ENCODE results near the gene FARP1.

Gene FARP1, protein sequence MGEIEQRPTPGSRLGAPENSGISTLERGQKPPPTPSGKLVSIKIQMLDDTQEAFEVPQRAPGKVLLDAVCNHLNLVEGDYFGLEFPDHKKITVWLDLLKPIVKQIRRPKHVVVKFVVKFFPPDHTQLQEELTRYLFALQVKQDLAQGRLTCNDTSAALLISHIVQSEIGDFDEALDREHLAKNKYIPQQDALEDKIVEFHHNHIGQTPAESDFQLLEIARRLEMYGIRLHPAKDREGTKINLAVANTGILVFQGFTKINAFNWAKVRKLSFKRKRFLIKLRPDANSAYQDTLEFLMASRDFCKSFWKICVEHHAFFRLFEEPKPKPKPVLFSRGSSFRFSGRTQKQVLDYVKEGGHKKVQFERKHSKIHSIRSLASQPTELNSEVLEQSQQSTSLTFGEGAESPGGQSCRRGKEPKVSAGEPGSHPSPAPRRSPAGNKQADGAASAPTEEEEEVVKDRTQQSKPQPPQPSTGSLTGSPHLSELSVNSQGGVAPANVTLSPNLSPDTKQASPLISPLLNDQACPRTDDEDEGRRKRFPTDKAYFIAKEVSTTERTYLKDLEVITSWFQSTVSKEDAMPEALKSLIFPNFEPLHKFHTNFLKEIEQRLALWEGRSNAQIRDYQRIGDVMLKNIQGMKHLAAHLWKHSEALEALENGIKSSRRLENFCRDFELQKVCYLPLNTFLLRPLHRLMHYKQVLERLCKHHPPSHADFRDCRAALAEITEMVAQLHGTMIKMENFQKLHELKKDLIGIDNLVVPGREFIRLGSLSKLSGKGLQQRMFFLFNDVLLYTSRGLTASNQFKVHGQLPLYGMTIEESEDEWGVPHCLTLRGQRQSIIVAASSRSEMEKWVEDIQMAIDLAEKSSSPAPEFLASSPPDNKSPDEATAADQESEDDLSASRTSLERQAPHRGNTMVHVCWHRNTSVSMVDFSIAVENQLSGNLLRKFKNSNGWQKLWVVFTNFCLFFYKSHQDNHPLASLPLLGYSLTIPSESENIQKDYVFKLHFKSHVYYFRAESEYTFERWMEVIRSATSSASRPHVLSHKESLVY

DNA sequence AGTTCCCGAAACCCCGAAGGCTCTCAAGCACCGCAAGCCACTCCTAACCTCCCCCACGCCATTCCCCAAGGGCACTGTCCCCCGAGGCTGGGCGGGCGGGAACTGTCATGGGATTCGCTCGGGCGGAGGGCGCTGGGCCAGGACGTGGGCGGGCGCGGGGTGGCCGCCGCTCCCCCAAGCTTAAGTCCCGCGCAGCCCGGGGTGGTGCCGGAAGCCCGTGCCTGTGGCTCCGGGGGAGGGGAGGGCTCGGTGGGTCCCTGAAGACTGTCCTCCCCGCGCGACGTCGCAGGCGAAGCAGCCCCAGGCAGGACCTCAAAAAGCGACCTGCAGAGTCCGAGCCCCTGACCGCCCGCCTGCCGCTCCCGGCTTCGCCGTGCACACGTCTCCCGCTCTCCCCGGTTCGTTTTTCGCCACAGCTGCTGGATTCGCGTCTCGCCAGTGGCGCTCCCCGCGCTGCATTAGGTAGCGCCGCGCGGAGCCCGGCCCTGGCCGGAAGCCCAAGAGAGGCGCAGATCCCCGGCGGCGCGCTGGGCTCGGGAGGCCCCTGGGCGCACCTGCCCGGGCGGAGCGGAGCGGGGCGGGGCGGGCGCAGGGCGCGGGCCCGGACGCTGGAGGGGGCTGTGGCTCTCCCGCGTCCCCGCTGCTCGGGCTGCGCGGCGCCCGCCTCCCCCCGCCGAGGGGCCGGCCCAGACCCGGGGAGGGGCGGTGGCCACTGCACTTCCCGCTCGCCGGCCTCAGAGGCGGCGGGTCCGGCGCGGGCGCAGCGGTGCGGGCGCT is at the start of gene FARP1:
TSS of gene FARP1 (plus strand) at position 715 of the 777 bp plus-strand sequence. CDS start 70,149 bp downstream, outside the sequence.
- Histone ChIP-seq H3K27me3 (peaks cover 100% of the 10 kb centered on the region), H3K9me3 (no peaks in the 10 kb centered on the region), H3K4me1 (ENCODE audit: control insufficient read depth in 1 of 2, insufficient read depth in 1 of 2, low read depth in 1 of 2, low read length in 1 of 2) (peaks cover 3 to 4% of the 10 kb centered on the region in 2 experiments), H3K36me3 (no peaks in the 10 kb centered on the region), H3K27ac (no peak within 1 kb of the TSS), H3K4me3 (ENCODE audit: low read depth in 1 of 2, low read length in 1 of 2) (no peak within 1 kb of the TSS)
- TF ChIP-seq, protein P1, sequence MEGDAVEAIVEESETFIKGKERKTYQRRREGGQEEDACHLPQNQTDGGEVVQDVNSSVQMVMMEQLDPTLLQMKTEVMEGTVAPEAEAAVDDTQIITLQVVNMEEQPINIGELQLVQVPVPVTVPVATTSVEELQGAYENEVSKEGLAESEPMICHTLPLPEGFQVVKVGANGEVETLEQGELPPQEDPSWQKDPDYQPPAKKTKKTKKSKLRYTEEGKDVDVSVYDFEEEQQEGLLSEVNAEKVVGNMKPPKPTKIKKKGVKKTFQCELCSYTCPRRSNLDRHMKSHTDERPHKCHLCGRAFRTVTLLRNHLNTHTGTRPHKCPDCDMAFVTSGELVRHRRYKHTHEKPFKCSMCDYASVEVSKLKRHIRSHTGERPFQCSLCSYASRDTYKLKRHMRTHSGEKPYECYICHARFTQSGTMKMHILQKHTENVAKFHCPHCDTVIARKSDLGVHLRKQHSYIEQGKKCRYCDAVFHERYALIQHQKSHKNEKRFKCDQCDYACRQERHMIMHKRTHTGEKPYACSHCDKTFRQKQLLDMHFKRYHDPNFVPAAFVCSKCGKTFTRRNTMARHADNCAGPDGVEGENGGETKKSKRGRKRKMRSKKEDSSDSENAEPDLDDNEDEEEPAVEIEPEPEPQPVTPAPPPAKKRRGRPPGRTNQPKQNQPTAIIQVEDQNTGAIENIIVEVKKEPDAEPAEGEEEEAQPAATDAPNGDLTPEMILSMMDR (IDR thresholded peaks at IDR 0.05): no peak

DNA sequence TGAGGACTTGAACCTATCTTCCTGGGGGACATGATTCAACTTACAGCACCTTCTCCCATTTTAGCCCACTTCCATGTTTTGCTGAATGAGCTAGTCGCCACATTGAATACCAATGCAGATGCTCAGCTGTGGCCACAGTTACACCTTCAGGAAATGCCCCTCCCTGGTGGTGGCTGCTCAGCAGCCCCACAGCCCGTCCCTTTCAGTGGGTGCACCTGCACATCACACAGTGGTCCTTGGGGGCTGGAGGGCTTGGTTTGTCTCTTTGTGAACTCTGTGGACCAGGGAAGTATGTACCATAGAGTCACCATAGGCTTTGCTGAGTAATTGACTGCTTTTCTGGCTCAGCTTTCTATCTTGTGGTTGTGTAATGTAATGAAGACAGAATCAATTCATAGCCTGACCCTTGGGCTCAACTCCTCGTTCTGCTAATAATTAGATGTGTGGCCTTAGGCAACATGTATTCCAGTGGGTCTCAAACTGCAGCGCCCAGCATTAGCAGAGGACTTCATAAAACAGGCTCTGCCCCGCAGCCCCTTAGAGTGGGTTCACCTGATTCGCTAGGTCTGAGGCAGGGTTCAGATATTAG is 48.1 kb upstream of the FARP1 start:
- TF ChIP-seq, protein P1 (IDR thresholded peaks at IDR 0.05): no peak
- H3K27me3 ChIP-seq: no peaks in the 10 kb centered on the region
- H3K36me3 ChIP-seq: no peaks in the 10 kb centered on the region
- no peak overlapping the region for H3K4me3 ChIP-seq (ENCODE audit: low read depth in 1 of 2, low read length in 1 of 2)
- no peaks in the 10 kb centered on the region for H3K4me1 ChIP-seq (ENCODE audit: control insufficient read depth in 1 of 2, insufficient read depth in 1 of 2, low read depth in 1 of 2, low read length in 1 of 2)
- no peaks in the 10 kb centered on the region for H3K9me3 ChIP-seq
- no peak overlapping the region for H3K27ac ChIP-seq

DNA sequence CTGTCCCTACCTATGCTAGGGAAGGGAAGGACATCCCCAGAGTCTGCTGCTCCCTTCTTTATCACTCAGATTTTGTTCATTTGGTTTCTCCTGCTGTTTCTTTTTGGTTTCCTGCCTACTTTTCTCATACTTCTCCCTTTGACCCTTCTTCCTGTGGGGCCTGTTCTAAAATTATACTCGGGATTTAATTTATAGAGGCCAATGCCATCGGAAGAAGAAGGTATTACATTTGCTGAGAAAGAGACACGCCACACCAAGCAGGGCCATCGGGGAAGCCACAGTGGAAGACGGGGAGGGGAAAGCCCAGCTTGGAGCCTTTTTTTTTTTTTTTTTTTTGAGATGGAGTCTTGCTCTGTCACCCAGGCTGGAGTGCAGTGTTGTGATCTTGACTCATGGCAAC is 46.8 kb upstream of the FARP1 start:
- no peak overlapping the region for H3K4me3 ChIP-seq (ENCODE audit: low read depth in 1 of 2, low read length in 1 of 2)
- H3K9me3 ChIP-seq: no peaks in the 10 kb centered on the region
- no peaks in the 10 kb centered on the region for H3K4me1 ChIP-seq (ENCODE audit: control insufficient read depth in 1 of 2, insufficient read depth in 1 of 2, low read depth in 1 of 2, low read length in 1 of 2)
- H3K27ac ChIP-seq: no peak overlapping the region
- H3K36me3 ChIP-seq: no peaks in the 10 kb centered on the region
- H3K27me3 ChIP-seq: no peaks in the 10 kb centered on the region
- TF ChIP-seq, protein P1 (IDR thresholded peaks at IDR 0.05): no peak

DNA sequence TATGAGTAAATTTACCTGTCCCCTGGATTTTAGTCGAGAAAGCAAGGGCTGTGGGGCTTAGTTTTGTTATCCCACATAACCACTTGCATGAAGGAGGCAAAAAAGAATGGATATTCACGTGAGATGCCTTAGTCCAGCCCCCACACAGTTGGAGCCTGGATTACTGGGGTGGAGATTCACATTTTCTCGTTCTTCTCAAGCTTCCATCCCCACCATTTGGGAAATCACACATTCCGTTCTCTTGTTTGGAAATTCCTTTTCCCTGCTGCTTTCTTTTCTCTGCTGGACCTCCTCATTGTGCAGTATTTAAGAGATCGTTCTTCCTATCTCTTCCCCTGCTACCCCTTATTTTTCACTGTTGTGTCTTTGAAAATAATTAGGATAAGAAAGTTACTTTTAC is 45.1 kb upstream of the FARP1 start:
- no peak overlapping the region for H3K4me3 ChIP-seq (ENCODE audit: low read depth in 1 of 2, low read length in 1 of 2)
- H3K9me3 ChIP-seq: no peaks in the 10 kb centered on the region
- no peaks in the 10 kb centered on the region for H3K27me3 ChIP-seq
- TF ChIP-seq, protein P1 (IDR thresholded peaks at IDR 0.05): no peak
- no peaks in the 10 kb centered on the region for H3K36me3 ChIP-seq
- H3K27ac ChIP-seq: no peak overlapping the region
- no peaks in the 10 kb centered on the region for H3K4me1 ChIP-seq (ENCODE audit: control insufficient read depth in 1 of 2, insufficient read depth in 1 of 2, low read depth in 1 of 2, low read length in 1 of 2)

DNA sequence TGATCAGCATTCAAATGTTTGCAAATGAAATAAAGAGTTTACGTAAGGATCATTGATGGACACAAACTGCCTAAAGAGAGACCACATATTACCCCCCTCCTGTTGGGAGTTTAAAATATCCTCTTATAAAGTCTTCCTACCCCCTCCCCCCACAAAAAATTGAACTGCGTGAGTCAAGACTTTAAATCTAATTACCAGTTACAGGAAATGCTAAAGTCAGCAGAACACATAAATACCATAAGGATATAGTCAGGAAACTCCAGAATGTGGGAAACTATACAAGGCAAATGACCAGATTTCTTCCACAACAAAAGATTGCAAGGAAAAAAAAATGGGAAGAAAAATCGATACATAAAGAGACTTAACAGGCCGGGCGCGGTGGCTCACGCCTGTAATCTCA is 44.4 kb upstream of the FARP1 start:
- H3K27ac ChIP-seq: no peak overlapping the region
- H3K4me1 ChIP-seq (ENCODE audit: control insufficient read depth in 1 of 2, insufficient read depth in 1 of 2, low read depth in 1 of 2, low read length in 1 of 2): no peaks in the 10 kb centered on the region
- no peaks in the 10 kb centered on the region for H3K36me3 ChIP-seq
- no peaks in the 10 kb centered on the region for H3K27me3 ChIP-seq
- H3K4me3 ChIP-seq (ENCODE audit: low read depth in 1 of 2, low read length in 1 of 2): no peak overlapping the region
- H3K9me3 ChIP-seq: no peaks in the 10 kb centered on the region
- TF ChIP-seq, protein P1 (IDR thresholded peaks at IDR 0.05): no peak

All from neutrophil (primary cell).